GM18508 (cell line): ENCODE measurements around the gene NRSN1.
"Not testable (repeated sequence)": the region's sequence is repeated elsewhere in the genome, so short reads cannot be mapped to it uniquely, and the experiment has no call there.

ENCODE experiments used
- ATAC-seq: cut with Tn5 transposase; IDR thresholded peaks from one replicate; pipeline ENCODE4 v1.9.1; 2021; ENCODE audit warnings: moderate number of reproducible peaks; ENCODE audit not compliant: insufficient read depth, unreplicated experiment

The NRSN1 gene

DNA sequence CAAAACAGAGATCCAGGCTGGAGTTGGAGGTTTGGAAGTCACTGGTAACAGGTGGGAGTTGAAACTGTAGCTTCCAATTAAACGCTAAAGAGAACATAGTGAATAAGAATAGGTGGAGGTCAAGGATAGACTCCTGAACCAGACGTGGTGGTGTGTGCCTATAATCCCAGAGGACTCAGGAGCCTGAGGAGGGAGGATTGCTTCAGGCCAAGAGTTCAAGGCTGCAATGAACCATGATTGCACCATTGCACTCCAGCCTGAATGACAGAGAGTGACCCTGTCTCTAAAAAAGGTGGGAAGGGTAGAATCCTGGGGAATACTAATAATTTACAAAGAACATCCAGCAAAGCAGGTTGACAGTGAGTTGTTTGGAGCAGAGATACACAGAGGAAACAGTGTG lies 13.6 kb downstream of the NRSN1 start:
- no peak for ATAC-seq

DNA sequence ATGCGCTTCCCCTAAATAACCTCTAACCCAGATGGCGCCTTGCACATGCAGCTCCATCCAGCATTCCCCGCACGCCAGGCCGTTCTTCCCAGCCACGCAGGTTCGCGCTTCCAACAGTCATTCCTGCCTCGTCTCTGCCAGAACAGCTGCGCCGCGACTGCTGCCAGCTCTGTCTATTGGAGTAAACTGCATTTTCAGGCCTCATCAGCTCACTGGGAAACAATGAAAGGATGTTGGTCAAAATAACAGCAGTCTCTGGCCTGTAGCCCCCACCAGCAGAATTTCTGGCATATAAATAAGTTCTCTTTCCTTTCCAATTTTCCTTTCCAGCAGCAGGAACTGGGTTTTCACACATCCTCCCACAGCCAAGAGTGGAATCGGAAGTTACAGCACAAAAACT lies 14.6 kb downstream of the NRSN1 start:
- no peak for ATAC-seq

DNA sequence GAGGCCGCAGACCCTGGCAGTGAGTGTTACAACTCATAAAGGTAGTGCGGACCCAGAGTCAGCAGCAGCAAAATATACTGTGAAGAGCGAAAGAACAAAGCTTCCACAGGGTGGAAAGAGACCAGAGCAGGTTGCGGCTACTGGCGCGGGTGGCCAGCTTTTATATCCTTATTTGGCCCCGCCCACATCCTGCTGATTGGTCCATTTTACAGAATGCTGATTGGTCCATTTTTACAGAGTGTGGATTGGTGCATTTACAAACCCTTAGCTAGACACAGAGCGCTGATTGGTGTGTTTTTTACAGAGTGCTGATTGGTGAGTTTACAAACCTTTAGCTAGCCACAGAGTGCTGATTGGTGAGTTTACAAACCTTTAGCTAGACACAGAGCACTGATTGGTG lies 16.7 kb downstream of the NRSN1 start:
- not testable (repeated sequence) for ATAC-seq

DNA sequence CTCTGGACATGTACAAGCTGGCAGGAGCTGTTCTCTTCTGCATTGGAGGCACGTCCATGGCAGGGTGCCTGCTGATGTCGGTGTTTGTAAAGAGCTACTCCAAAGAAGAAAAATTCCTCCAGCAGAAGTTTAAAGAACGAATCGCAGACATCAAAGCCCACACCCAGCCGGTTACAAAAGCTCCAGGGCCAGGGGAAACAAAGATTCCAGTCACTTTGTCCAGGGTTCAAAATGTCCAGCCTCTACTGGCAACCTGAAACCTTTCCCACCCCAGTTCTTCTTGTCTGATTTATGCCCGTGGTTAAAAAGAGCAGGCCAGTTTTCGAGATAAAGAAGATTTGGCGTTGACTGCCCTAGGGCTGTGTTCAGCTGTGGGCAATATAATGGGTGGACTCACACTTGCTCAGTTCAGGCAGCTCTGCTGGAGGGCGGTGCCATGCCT lies 19.7 kb downstream of the NRSN1 start:
- no peak for ATAC-seq

DNA sequence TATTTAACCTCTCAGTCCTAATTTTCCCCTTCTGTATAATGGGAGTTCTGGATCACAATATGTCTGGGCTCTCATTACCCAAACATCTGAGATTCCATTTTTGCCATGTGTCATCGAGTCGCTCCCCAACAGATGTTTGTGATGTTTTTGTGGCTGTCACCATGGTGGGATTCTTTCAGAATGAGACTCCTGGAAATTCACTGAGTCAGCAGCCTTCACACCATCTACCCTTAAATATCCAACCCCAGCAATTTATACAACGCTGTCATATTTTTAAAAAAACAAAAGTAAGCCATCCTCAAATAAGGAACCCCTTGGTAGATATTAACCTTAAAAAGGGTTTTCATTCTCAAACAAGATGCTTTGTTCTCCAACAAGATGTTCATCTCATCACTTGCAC lies 20.9 kb downstream of the NRSN1 start:
- ATAC-seq: no peak

DNA sequence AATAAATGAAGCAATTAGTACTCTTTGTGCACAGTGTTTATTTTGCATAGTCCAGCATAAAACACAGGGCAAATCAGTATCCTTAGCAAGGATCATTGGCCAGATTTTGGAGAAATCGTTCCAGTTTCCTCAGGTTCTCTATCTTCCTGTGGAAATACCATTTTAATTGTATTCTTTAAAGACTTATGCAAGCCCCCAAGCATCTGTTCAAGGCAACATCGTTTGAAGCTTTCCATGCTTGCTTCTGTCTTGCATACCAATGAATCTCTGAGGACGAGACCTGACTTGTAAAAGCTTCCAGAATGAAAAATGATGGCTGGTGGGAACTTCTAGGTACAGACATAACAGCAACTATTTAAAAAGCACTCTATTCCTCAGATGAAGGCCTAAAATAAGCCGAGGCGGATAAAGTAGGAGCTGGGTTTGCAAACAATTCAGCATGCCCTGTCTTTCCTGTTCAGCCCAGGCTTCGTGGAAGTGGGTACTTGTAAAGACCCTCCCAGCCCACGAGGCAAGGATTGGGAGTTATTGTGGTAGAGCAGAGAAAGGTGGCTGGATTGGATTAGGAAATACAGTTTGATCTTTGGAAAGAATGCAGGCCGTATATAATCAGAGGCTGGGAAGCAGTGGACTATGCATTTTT lies 21.6 kb downstream of the NRSN1 start:
- no peak for ATAC-seq

DNA sequence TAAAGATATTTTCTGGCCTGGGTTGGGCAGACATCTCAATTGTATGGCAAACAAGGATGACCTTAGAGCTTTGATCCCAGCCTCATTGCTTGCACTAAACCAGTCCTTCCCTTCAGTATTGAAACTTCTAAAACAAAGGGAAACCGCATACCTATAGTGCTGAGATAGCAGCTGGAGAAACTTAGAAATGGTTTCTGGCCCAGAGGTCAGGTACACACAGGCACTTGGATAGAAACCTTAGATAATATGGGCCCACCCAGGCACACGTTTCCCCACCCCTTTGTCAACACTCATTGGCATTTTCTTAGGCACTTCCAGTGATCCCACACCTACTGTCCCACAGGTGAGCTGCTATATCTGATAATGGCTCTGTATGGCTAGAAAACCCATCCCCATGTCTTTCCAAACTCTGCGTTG lies 22.1 kb downstream of the NRSN1 start:
- no peak for ATAC-seq

DNA sequence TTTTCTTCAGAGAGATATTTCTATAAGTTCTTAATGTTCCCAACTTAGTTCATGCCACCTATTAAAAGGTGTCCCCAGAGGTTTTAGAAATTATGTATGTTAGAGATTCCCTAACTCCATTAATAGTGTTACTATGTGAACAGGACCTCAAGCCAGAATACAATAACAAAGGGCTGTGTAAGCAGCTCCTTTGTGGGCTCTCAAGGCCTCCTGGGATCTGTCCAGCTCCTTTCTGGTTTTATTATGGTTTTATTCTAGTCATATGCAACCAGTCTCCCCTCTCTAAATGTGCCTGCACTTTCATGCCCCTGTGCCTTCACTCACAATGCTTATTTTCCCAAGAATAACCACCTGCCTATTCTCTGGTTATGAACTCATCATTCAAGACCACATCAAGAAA lies 22.7 kb downstream of the NRSN1 start:
- no peak for ATAC-seq

DNA sequence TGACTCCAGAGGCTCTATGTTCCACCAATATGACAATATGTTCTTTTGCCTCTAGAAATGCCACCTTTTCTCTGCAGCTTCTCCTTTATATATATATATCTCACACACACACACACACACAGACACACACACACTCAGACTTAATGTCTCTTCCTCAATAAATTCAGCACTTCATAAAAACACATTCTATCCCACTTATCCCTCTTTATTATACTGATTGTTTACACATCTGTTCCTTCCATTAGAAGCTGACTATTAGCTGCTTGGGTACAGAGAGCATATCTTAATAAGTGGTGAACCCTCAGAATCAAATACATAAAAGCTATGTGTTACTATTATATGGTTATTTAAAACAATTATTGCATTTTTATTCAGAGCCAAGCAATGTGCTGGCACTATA lies 23.3 kb downstream of the NRSN1 start:
- no peak for ATAC-seq

DNA sequence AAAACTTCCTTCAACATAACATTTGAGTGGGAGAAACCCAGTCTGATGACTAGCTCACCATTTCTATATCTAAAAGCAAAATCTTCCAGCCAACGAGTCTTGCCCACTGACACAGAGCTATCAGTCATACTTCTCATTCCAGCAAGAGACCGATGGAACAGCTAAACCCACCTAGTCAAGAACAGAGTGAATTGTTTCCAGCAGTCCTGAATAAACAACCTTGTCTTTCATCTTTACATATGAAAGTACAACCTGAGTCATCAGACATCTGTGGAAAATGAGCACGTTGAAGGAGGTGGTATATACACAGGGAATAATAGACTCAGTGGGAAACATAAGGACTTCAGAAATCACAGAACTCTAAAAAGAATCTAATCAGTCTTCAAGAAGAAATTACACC lies 23.8 kb downstream of the NRSN1 start:
- no peak for ATAC-seq

DNA sequence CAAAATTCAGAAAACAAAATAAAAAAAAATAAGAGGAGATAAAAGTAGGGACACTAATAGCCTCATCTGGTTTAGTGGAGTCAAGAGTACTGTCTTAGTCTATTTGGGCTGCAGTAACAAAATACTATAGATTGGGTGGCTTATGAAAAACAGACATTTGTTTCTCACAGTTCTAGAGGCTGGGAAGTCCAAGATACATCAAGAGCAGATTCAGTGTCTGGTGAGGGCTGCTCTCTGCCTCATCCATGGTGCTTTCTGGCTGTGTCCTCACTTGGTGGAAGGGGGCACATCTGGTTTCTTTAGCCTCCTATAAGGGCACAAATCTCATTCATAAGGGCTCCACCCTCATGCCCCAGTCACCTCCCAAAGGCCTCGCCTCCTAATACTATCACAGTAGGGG lies 26.0 kb downstream of the NRSN1 start:
- no peak for ATAC-seq

DNA sequence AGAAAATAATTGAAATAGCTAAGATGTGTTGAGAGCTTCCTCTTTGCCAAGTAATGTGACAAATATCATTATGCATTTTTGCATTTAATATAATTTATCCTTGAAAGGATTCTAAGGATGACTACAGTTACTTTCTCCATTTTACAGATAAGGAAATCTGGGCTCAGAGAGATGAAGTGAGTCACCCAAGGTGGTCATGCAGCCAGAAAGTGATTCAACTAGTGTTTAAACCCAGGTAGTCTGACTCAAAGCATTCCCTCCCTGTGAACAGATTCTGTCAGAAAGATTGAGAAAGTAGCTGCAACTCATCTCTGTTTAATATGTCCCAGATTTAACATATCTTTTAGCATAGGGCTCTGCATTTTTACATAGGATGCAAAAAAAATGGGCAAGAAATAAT lies 28.1 kb downstream of the NRSN1 start:
- ATAC-seq: no peak

DNA sequence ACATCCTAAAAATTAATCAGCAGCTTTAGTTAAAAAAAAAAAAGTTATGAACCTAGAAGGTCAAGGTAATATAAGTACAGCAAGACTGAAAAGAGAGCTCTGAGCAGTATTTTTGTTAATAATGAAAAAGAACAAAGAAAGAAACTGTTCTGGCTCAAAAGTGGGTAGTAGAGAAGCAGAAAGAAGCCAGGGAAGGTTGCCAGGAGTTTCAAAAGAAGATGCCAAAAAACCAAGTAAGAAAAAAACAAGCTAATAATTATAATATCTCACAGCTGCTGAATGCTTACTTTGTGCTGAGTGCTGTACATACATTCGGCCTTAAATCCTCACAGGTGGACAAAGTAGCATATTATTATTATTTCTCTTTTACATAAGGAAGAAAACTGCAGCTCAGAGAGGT lies 31.9 kb downstream of the NRSN1 start:
- ATAC-seq: no peak

DNA sequence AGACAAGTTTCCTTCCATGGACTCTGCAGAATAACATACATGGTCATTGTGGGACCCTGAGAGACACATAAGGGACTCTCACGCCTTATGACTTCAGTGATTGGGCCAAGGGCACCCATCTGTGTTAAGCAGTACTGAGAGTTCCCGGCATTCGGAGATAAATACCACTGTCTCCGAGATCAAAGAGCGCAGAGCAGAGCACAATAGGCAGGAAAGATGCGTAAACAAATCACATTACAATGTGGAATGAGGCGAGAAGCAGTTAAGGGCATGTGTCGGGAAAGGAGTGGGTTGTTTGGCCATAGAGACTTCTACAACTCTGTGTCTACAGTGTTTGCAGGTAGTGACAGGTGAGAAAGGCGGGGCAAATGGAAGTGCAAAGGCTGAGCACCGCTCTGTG lies 57.6 kb downstream of the NRSN1 start:
- no peak for ATAC-seq

DNA sequence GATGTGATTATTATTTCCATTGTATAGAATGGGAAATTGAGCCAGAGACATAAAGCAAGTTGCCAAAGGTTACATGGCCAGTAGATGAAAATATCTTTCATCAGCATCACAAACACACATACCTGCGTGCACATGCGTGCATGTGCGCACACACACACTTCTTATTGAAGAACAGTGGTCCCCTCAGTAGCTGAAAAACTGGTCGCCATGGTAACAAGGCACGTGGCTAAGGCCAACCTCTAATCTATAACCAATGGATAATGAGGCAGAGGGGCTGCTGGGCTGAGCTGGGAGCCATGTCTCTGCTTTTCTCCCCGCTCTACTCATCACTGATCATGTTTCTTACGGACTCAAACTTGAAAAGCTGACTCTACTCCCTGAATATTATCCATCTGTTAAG lies 60.3 kb downstream of the NRSN1 start:
- ATAC-seq: no peak

DNA sequence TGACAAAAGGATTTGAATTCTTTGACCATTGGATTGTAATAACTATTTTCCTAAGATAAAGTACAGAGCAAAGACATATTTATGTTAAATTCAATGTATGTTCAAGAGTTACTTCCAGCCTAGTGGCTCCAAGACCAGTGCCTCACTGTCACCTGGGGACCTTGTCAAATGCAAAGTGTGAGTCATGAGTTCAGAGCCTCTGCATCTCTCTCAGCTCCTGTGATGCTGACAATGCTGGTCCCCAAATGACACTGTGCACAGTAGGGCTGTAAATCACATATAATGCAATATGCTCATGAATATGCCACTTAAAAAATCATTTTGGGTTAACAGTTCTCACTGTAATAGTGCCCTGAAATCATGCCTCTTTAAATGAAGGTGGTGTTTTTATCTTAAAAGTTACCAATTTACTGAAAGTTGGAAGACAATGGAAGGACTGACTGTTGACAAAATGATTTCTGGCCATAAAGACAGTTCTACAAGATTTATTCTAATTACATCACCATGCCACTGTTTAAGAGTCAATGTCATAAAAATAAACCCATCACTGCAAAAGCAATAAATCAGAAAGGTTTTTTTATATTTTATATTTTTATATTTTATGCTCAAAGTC lies 62.1 kb downstream of the NRSN1 start:
- no peak for ATAC-seq

DNA sequence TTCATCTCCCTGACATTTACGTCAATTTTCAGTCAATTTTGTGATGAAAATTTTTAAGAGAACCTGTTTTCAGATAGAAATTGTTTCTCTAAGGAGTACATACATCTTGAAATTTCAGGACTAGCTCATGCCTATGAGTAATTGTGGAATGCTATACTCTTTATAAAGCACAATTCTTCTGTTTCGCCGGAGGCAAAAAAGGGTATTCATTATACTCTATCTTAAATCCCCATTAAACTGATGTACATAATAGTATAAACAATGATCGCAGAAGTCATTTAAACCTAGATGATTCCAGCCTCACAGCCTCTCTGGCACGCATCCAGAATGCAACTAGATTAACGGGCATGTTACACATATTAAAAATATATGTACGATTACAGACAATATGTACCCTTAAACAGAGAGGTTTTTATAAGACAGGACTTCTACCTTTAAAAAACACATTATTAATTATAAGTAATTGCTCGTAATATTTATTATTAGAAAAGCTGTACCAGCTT lies 62.6 kb downstream of the NRSN1 start:
- ATAC-seq: no peak

DNA sequence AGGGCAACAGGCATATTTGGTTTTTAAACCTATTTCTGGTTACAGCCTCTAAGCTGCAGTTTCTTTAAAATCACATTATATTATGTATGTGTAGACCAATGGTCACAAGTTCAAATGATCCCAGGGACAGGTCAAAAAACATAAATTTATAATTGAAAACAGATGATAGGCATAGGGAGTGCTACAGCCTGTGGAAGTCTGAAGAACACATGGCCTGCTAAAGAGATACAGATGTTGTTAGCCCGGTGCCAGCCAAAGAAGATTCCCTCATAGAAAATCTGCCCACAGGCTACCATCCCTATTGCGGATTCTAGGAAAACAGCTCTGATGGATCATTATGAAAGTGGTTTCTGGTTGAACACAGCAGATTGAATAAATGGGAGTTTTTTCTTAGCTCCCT lies 65.3 kb downstream of the NRSN1 start:
- no peak for ATAC-seq

DNA sequence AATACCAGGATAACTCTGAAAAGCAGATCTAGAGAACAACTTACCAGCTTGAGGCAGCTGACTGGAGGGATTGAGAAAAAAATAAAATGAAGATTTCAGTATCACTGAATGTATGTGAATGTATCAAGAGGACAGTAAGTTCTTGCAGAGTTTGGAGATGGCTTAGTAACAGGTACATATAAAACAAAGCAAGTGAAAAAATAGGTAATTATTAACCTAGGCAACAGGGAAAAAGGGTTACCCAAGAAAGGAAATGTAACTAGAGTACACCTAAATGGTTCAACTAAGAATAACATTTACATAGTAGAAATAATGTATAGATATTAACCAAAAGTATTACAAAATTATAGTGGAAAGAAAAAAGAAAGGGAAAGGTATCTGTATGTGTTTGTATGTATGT lies 67.3 kb downstream of the NRSN1 start:
- ATAC-seq: no peak

DNA sequence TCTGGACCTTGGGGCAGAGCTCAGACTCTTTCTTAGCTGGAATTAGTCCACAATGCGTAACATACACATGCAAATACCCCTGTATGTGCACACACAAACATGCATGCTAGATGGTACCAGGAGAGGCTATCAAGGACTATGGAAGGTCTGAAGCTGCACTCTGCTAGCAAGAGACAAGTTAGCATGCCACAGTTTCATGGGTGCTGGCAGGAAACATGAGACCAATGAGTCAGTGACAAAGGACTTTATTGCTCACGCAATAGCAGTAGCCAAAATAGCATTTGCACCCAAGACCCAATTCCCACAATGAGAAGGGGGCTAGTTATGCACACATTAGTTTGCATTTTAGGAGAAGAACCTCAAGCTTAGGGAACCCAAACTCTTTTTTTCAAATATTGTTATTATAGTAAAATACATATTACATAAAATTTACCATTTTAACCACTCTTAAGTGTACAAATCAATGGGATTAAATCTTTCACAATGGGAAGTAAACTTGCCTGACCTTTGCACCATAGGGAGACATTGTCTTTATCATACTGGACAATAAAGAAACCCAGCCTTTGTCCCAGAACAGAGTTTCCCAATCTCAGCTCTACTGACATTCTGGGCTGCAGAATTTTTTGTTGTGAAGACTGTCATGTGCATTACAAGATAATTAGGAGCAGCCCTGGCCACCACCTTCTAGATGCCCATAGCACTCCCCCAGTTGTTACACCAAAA lies 69.1 kb downstream of the NRSN1 start:
- no peak for ATAC-seq

DNA sequence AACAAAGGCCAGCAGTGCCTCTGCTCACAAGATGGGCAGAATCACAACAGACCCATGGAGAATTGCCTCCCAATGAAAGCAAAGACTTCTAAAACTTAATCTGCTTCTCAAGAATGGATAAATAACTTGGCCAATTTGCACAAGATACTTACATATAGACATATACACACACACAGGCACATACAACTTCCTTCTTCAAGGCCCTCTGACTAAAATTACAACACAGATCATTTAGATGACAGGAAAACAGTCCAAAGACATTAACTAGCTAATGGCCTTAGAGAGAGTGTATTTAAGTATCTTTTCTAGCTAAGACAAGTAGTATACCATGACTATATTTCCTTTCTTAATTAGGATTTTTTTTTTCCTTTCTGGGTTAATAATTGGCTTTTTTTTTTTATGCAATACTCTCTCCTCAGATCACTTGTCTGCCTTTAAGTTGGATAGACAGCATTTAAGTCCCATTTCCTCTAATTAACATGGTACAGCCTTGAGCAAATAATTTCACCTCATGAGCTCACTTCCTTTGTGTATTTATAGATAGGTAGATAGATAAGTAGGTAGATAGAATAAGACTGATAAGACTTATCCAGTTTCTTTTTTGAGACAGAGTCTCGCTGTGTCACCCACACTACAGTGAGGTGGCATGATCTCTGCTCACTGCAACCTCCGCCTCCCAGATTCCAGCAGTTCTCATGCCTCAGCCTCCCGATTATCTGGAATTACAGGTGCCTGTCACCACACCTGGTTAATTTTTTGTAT lies 70.0 kb downstream of the NRSN1 start:
- no peak for ATAC-seq
